Fibroblast of the conjunctiva (primary cell): ENCODE measurements around the gene FLG.
"Not testable (repeated sequence)": the region's sequence is repeated elsewhere in the genome, so short reads cannot be mapped to it uniquely, and the experiment has no call there.

Experiments used
- DNase-seq: peaks from one replicate; pipeline ENCODE4 v3.0.0-alpha.2; 2010; ENCODE audit warnings: low read depth

The FLG gene

GRCh38 chr1:152256394-152256793 lies 68.6 kb downstream of the FLG start:
- DNase-seq: not testable (repeated sequence)
